Nephron (organoid): Measurements from ENCODE around the gene VWF.
"Not testable (repeated sequence)": the region's sequence is repeated elsewhere in the genome, so short reads cannot be mapped to it uniquely, and the experiment has no call there.

Experiments used
- H3K27ac Mint-ChIP-seq, 3 experiments: 2 replicates each; pipeline ENCODE4 v1.8.0; 2020; ENCODE audit warnings: mixed read lengths in 3 of 3, mild to moderate bottlenecking in 2 of 3, moderate library complexity in 1 of 3
- H3K27me3 Mint-ChIP-seq: 2 replicates; pipeline ENCODE4 v1.8.0; 2021; ENCODE audit warnings: low read depth, mild to moderate bottlenecking, moderate library complexity, mixed read lengths
- H3K36me3 Mint-ChIP-seq: 2 replicates; pipeline ENCODE4 v1.8.0; 2020; ENCODE audit warnings: low read depth, mixed read lengths
- H3K4me1 Mint-ChIP-seq: 2 replicates; pipeline ENCODE4 v1.8.0; 2020; ENCODE audit warnings: mixed read lengths
- H3K4me3 Mint-ChIP-seq, 3 experiments: 2 replicates each; pipeline ENCODE4 v1.8.0; 2020; ENCODE audit warnings: mild to moderate bottlenecking in 3 of 3, mixed read lengths in 3 of 3, moderate library complexity in 2 of 3
- H3K9me3 Mint-ChIP-seq: 2 replicates; pipeline ENCODE4 v1.8.0; 2020; ENCODE audit warnings: mixed read lengths
- CTCF ChIP-seq, 3 experiments: fragments of 200-600 bp; sonication (generic); IDR thresholded peaks; one replicate each; pipeline ENCODE4 v1.5.0; 2021; ENCODE audit warnings: antibody characterized with exemption in 3 of 3; ENCODE audit not compliant: unreplicated experiment in 3 of 3

Gene VWF

GRCh38 chr12:6104027-6104426 is 20.4 kb downstream of the VWF start:
- Mint-ChIP-seq H3K27ac (no peak overlapping the region), H3K9me3 (peaks cover 3% of the 10 kb centered on the region), H3K36me3 (no peaks in the 10 kb centered on the region), H3K27me3 (no peaks in the 10 kb centered on the region), H3K4me3 (no peak overlapping the region), H3K4me1 (no peaks in the 10 kb centered on the region)
- no peak for TF ChIP-seq CTCF (IDR thresholded peaks at IDR 0.05; ENCODE audit: unreplicated experiment in 3 of 3)

- H3K27ac Mint-ChIP-seq, H3K4me3 Mint-ChIP-seq, H3K4me1 Mint-ChIP-seq, H3K36me3 Mint-ChIP-seq, H3K27me3 Mint-ChIP-seq: not testable (repeated sequence)
- peaks cover 12% of the 10 kb centered on the region for H3K9me3 Mint-ChIP-seq
Observed at GRCh38 chr12:6102021-6102420, 22.4 kb downstream of the VWF start.

- H3K4me3 Mint-ChIP-seq, result no peak overlapping the region
- TF ChIP-seq CTCF (IDR thresholded peaks at IDR 0.05; ENCODE audit: unreplicated experiment in 3 of 3), result no peak
- H3K4me1 Mint-ChIP-seq, result no peaks in the 10 kb centered on the region
- H3K27ac Mint-ChIP-seq, result no peak overlapping the region
- peaks cover 7% of the 10 kb centered on the region for H3K27me3 Mint-ChIP-seq
- no peaks in the 10 kb centered on the region for H3K36me3 Mint-ChIP-seq
- peaks cover 12% of the 10 kb centered on the region for H3K9me3 Mint-ChIP-seq
Observed at GRCh38 chr12:6099316-6099715, 25.2 kb downstream of the VWF start.

- Mint-ChIP-seq H3K9me3 (peaks cover 16% of the 10 kb centered on the region), H3K27me3 (peaks cover 7% of the 10 kb centered on the region), H3K4me1 (no peaks in the 10 kb centered on the region), H3K27ac (no peak overlapping the region), H3K36me3 (no peaks in the 10 kb centered on the region), H3K4me3 (no peak overlapping the region)
- no peak for TF ChIP-seq CTCF (IDR thresholded peaks at IDR 0.05; ENCODE audit: unreplicated experiment in 3 of 3)
Observed at GRCh38 chr12:6097411-6097810, 27.1 kb downstream of the VWF start.

GRCh38 chr12:6096527-6096926 is 27.9 kb downstream of the VWF start:
- Mint-ChIP-seq H3K27ac (no peak overlapping the region), H3K4me1 (no peaks in the 10 kb centered on the region), H3K36me3 (no peaks in the 10 kb centered on the region), H3K4me3 (no peak overlapping the region), H3K9me3 (peaks cover 16% of the 10 kb centered on the region), H3K27me3 (peaks cover 7% of the 10 kb centered on the region)
- TF ChIP-seq CTCF (IDR thresholded peaks at IDR 0.05; ENCODE audit: unreplicated experiment in 3 of 3), result no peak

- no peak for TF ChIP-seq CTCF (IDR thresholded peaks at IDR 0.05; ENCODE audit: unreplicated experiment in 3 of 3)
- peaks cover 10% of the 10 kb centered on the region for H3K27me3 Mint-ChIP-seq
- H3K9me3 Mint-ChIP-seq, result peaks cover 13% of the 10 kb centered on the region
- H3K27ac Mint-ChIP-seq, result no peak overlapping the region
- H3K4me3 Mint-ChIP-seq, result no peak overlapping the region
- peaks cover 9% of the 10 kb centered on the region for H3K4me1 Mint-ChIP-seq
- no peaks in the 10 kb centered on the region for H3K36me3 Mint-ChIP-seq
Observed at GRCh38 chr12:6095269-6095668, 29.2 kb downstream of the VWF start.
